HepG2 (cell line): Measurements from ENCODE around the gene PEA15. TPM values are rescaled to one million over a fixed set of nuclear protein-coding genes. Genes with fewer than 3 reads are reported as not detected.

Experiments used
- CHD4 ChIP-seq: fragments of 200-600 bp; sonication (generic); IDR thresholded peaks from 2 replicates; pipeline ENCODE4 v1.7.0; 2017; ENCODE audit warnings: mild to moderate bottlenecking, low read length, borderline replicate concordance
- FLYWCH1 ChIP-seq: sonication (generic); formaldehyde crosslinking; IDR thresholded peaks from 2 replicates; pipeline ENCODE4 v1.8.1; 2023; ENCODE audit warnings: mild to moderate bottlenecking, missing genetic modification reagents
- GPBP1L1 ChIP-seq: sonication (generic); formaldehyde crosslinking; IDR thresholded peaks from 2 replicates; pipeline ENCODE4 v1.5.0; 2020; ENCODE audit warnings: mild to moderate bottlenecking, missing genetic modification reagents
- KDM6A ChIP-seq: IDR thresholded peaks from 2 replicates; pipeline ENCODE4 v1.6.1; 2016; ENCODE audit warnings: low read depth
- KLF16 ChIP-seq, 2 experiments: sonication (generic) in 1 of 2; formaldehyde crosslinking in 1 of 2; IDR thresholded peaks; 2 replicates each; pipeline versions ENCODE4 v1.6.1 to v1.8.0; 2016 to 2023; ENCODE audit warnings: missing genetic modification reagents in 2 of 2, missing compliant biosample characterization in 1 of 2
- MTF2 ChIP-seq: sonication (generic); formaldehyde crosslinking; IDR thresholded peaks from 2 replicates; pipeline ENCODE4 v1.5.0; 2020; ENCODE audit warnings: missing genetic modification reagents, borderline replicate concordance
- MXI1 ChIP-seq: IDR thresholded peaks from 3 replicates; pipeline ENCODE4 v1.6.1; 2012; ENCODE audit warnings: low read depth, low read length, inconsistent platforms, borderline replicate concordance
- MYNN ChIP-seq: sonication (generic); formaldehyde crosslinking; IDR thresholded peaks from 2 replicates; pipeline ENCODE4 v1.4.0; 2020; ENCODE audit warnings: mild to moderate bottlenecking, low read depth, missing genetic modification reagents
- NR2F2 ChIP-seq: IDR thresholded peaks from 2 replicates; pipeline ENCODE4 v1.6.1; 2012; ENCODE audit warnings: low read depth, inconsistent platforms, borderline replicate concordance
- RARA ChIP-seq: IDR thresholded peaks from 2 replicates; pipeline ENCODE4 v1.6.1; 2016; ENCODE audit warnings: missing genetic modification reagents, missing compliant biosample characterization
- SOX5 ChIP-seq: IDR thresholded peaks from 2 replicates; pipeline ENCODE4 v1.6.1; 2016; ENCODE audit warnings: borderline replicate concordance
- SP1 ChIP-seq, 2 experiments: fragments of 450-650 bp in 1 of 2; sonication (generic) in 1 of 2; formaldehyde crosslinking in 1 of 2; IDR thresholded peaks; 2 replicates each; pipeline versions ENCODE4 v1.4.0 to v1.6.1; 2016 to 2020; ENCODE audit warnings: missing genetic modification reagents in 1 of 2
- TEAD3 ChIP-seq: optimal IDR thresholded peaks from 2 replicates; pipeline ENCODE3; 2016; ENCODE audit warnings: borderline replicate concordance
- TOE1 ChIP-seq: sonication (generic); formaldehyde crosslinking; IDR thresholded peaks from 2 replicates; pipeline ENCODE4 v1.4.0; 2020; ENCODE audit warnings: mild to moderate bottlenecking, missing genetic modification reagents
- WIZ ChIP-seq: sonication (generic); formaldehyde crosslinking; IDR thresholded peaks from 2 replicates; pipeline ENCODE4 v1.5.1; 2020; ENCODE audit warnings: mild to moderate bottlenecking, missing genetic modification reagents
- ZBTB7B ChIP-seq: sonication (generic); formaldehyde crosslinking; IDR thresholded peaks from 2 replicates; pipeline ENCODE4 v1.4.0; 2020; ENCODE audit warnings: missing genetic modification reagents
- ZKSCAN5 ChIP-seq: sonication (generic); formaldehyde crosslinking; IDR thresholded peaks from 2 replicates; pipeline ENCODE4 v1.5.1; 2020; ENCODE audit warnings: mild to moderate bottlenecking, missing genetic modification reagents
- ZNF672 ChIP-seq: sonication (generic); formaldehyde crosslinking; IDR thresholded peaks from 2 replicates; pipeline ENCODE4 v1.8.1; 2022; ENCODE audit warnings: missing genetic modification reagents
- ZNF878 ChIP-seq: sonication (generic); formaldehyde crosslinking; IDR thresholded peaks from 2 replicates; pipeline ENCODE4 v1.8.1; 2023; ENCODE audit warnings: mild to moderate bottlenecking, missing genetic modification reagents, moderate library complexity
- ZSCAN31 ChIP-seq: sonication (generic); formaldehyde crosslinking; IDR thresholded peaks from 2 replicates; pipeline ENCODE4 v1.5.0; 2020; ENCODE audit warnings: low read depth, mild to moderate bottlenecking, missing genetic modification reagents
- polyA plus RNA-seq, 8 experiments: library from polyadenylated mRNA; depleted of rRNA in 3 of 8; stranded (reverse) in 7 of 8; unstranded in 1 of 8; fragments of >200 nt; fragmentation: Illumina TruSeq in 4 of 8; extraction: Trizol in 4 of 8; gene quantifications; 2 replicates each; pipeline versions ENCODE4 v1.2.1 to v1.2.3, GENCODE V29; 2011 to 2016; ENCODE audit warnings: low read depth in 4 of 8, missing spikeins in 1 of 8, mixed read lengths in 1 of 8; ENCODE audit not compliant: insufficient read depth in 1 of 8
- total RNA-seq, 5 experiments: library from RNA; depleted of rRNA; stranded (reverse); fragments of >200 nt; fragmentation: Illumina TruSeq; extraction: Trizol; gene quantifications; 2 replicates each; pipeline ENCODE4 v1.2.3, GENCODE V29; 2016; ENCODE audit warnings: low read depth in 1 of 5
- TF ChIP-seq, protein P1 (sequence below): sonication (generic); formaldehyde crosslinking; IDR thresholded peaks from 2 replicates; pipeline ENCODE4 v1.4.0; 2020; ENCODE audit warnings: missing genetic modification reagents
- TF ChIP-seq, protein P2 (sequence below): sonication (generic); formaldehyde crosslinking; IDR thresholded peaks from 2 replicates; pipeline ENCODE4 v1.4.0; 2020; ENCODE audit warnings: missing genetic modification reagents
- TF ChIP-seq, protein P3 (sequence below): sonication (generic); formaldehyde crosslinking; IDR thresholded peaks from 2 replicates; pipeline ENCODE4 v1.5.1; 2020; ENCODE audit warnings: mild to moderate bottlenecking, missing genetic modification reagents, borderline replicate concordance
- TF ChIP-seq, protein P4 (sequence below): IDR thresholded peaks from 2 replicates; pipeline ENCODE4 v1.6.1; 2016; ENCODE audit warnings: missing compliant biosample characterization, missing genetic modification reagents, borderline replicate concordance

PEA15 gene
- total and polyA plus RNA-seq, 2 of the 13 experiments (the other 11 are each of a cell fraction or from before 2014, with no cell fraction given) = 12.1 to 35.2 TPM

DNA sequence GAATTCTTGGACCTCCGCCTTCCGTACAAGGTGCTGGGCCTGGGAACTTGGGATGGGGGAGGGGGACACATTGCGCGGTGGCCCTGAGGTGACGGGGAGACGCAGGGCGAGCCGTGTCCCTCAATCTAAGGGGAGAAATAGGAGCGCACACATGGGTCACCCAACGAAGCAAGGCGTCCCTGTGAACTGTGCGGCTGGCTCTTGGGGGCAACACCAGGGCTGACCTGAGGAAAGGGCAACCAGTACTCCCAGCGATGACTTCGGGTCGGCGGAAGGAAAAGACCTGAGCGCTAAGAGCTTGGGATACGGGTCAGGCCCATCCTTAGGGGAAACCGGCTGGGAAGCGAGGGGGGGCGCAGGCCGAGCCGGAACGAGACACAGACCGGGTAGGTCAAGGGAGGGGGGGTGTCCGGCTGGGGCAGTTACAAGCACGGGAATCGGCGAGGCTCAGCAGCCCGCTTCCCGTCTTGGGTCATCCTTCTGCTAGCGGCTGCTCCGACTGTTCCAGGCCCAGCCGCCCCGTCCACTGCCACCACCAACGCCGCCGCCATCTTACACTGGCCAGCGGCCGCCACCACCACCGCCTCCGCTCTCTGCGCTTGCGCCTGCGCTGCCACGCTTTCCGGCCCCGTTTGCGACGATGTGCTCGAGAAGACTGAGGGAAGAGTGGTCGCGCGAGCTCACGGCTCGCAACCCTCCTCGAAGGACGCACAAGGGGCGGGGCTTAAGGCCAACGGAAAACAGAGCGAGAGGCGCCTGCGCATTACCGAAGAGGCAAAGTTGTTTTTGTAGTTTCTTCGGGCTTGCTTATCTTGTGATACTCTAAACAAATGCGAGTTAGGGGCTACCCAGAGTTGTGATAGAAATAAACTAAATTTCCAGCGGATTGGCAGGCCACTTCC is 57.0 kb downstream of the PEA15 start, which contains the start of gene DCAF8 (continued):
- TF ChIP-seq, protein P1, sequence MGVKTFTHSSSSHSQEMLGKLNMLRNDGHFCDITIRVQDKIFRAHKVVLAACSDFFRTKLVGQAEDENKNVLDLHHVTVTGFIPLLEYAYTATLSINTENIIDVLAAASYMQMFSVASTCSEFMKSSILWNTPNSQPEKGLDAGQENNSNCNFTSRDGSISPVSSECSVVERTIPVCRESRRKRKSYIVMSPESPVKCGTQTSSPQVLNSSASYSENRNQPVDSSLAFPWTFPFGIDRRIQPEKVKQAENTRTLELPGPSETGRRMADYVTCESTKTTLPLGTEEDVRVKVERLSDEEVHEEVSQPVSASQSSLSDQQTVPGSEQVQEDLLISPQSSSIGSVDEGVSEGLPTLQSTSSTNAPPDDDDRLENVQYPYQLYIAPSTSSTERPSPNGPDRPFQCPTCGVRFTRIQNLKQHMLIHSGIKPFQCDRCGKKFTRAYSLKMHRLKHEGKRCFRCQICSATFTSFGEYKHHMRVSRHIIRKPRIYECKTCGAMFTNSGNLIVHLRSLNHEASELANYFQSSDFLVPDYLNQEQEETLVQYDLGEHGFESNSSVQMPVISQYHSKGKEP (CRISPR knock-in tag) = peak; percentile 86
- TF ChIP-seq CHD4 (no peak), FLYWCH1 (no peak), TEAD3 (CRISPR knock-in tag) (peak; percentile 57), KLF16 (CRISPR knock-in tag; IDR thresholded peaks at IDR 0.05) (peak in 1 of 2 experiments; percentile 95; a peak in 2 of 4 replicates), ZNF672 (CRISPR knock-in tag) (no peak), NR2F2 (no peak; the same call in 1 of the 2 replicates), ZNF878 (CRISPR knock-in tag) (peak; percentile 81; the same call in 1 of the 2 replicates), TOE1 (CRISPR knock-in tag) (no peak; the same call in 1 of the 2 replicates), SP1 (IDR thresholded peaks at IDR 0.05) (no peak), SP1 (CRISPR knock-in tag; IDR thresholded peaks at IDR 0.05) (peak; percentile 67), ZKSCAN5 (CRISPR knock-in tag) (no peak; the same call in 1 of the 2 replicates), ZSCAN31 (0 out of 2 replicates have a peak, but pooled peaks have one; percentile 32), ZBTB7B (CRISPR knock-in tag) (no peak), MXI1 (peak; percentile 89; the same call in 2 of the 3 replicates), RARA (no peak), SOX5 (0 out of 2 replicates have a peak, but pooled peaks have one; percentile 42), KDM6A (CRISPR knock-in tag) (no peak), GPBP1L1 (CRISPR knock-in tag) (no peak), WIZ (peak; percentile 72; the same call in 1 of the 2 replicates), MYNN (peak; percentile 95), MTF2 (CRISPR knock-in tag) (peak; percentile 89; the same call in 1 of the 2 replicates)
- TF ChIP-seq, protein P2, sequence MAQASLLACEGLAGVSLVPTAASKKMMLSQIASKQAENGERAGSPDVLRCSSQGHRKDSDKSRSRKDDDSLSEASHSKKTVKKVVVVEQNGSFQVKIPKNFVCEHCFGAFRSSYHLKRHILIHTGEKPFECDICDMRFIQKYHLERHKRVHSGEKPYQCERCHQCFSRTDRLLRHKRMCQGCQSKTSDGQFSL = peak; percentile 97
- TF ChIP-seq, protein P3, sequence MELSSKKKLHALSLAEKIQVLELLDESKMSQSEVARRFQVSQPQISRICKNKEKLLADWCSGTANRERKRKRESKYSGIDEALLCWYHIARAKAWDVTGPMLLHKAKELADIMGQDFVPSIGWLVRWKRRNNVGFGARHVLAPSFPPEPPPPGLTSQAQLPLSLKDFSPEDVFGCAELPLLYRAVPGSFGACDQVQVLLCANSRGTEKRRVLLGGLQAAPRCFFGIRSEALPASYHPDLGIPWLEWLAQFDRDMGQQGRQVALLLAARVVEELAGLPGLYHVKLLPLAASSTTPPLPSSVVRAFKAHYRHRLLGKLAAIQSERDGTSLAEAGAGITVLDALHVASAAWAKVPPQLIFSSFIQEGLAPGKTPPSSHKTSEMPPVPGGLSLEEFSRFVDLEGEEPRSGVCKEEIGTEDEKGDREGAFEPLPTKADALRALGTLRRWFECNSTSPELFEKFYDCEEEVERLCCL = no peak
- TF ChIP-seq, protein P4, sequence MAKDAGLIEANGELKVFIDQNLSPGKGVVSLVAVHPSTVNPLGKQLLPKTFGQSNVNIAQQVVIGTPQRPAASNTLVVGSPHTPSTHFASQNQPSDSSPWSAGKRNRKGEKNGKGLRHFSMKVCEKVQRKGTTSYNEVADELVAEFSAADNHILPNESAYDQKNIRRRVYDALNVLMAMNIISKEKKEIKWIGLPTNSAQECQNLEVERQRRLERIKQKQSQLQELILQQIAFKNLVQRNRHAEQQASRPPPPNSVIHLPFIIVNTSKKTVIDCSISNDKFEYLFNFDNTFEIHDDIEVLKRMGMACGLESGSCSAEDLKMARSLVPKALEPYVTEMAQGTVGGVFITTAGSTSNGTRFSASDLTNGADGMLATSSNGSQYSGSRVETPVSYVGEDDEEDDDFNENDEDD (CRISPR knock-in tag) = peak; percentile 56; the same call in 1 of the 2 replicates
